22Rv1 (cell line): ENCODE data around the gene PRIMPOL.

Source experiments
- CTCF ChIP-seq: fragments of 450-650 bp; IDR thresholded peaks from 2 replicates; pipeline ENCODE4 v1.5.1; 2017; ENCODE audit warnings: mild to moderate bottlenecking
- ZFX ChIP-seq: fragments of 450-650 bp; IDR thresholded peaks from 2 replicates; pipeline ENCODE4 v1.6.1; 2017; ENCODE audit warnings: antibody characterized with exemption, borderline replicate concordance

DNA sequence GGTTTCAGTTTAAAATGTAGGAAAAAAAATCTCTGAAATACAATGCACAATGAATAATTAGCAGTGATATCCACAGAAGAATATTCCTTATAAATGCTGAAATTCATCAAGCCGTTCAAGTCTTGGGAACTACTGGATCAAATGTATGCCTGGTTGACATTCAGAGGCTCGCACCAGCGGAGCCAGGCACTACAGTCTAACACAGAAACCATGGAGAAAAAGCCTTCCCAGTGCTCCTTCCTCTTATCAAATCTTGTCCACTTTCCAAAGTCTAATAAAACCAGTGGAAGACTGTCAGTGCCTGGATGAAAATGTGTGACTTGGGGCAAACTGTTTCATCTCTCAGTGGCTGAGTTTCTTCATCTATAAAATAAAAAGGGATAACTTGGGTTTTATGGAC is 48.4 kb downstream of the PRIMPOL start:
- TF ChIP-seq CTCF (no peak), ZFX (no peak)
